Central memory CD8-positive, alpha-beta T cell (primary cell): ENCODE results near the gene SH2D6.
"Not testable (repeated sequence)": the region's sequence is repeated elsewhere in the genome, so short reads cannot be mapped to it uniquely, and the experiment has no call there.

Experiments used
- ATAC-seq: fragments of 150-1000 bp; cut with Tn5 transposase; replicated peaks from 2 replicates; pipeline ENCODE4 v1.10.0; 2022; ENCODE audit warnings: mild to moderate bottlenecking, moderate FRiP score, moderate number of reproducible peaks; ENCODE audit not compliant: poor library complexity, severe bottlenecking; ENCODE audit errors: extremely low read depth
- DNase-seq, 2 donors: peaks; one replicate each; pipeline ENCODE4 v3.0.0; 2021; ENCODE audit warnings: low spot score in 2 of 2
- H3K27ac Mint-ChIP-seq: one replicate; pipeline ENCODE4 v1.8.0; 2022; ENCODE audit warnings: low read depth, mild to moderate bottlenecking, moderate library complexity, mixed read lengths
- H3K27me3 Mint-ChIP-seq: one replicate; pipeline ENCODE4 v1.8.0; 2022; ENCODE audit warnings: mixed read lengths
- H3K36me3 Mint-ChIP-seq: one replicate; pipeline ENCODE4 v1.8.0; 2022; ENCODE audit warnings: mild to moderate bottlenecking, moderate library complexity, mixed read lengths; ENCODE audit not compliant: insufficient read depth
- H3K4me1 Mint-ChIP-seq: one replicate; pipeline ENCODE4 v1.8.0; 2022; ENCODE audit warnings: mixed read lengths
- H3K4me3 Mint-ChIP-seq: one replicate; pipeline ENCODE4 v1.8.0; 2022; ENCODE audit warnings: mild to moderate bottlenecking, moderate library complexity, mixed read lengths
- H3K9me3 Mint-ChIP-seq: one replicate; pipeline ENCODE4 v1.8.0; 2022; ENCODE audit warnings: mixed read lengths

The SH2D6 gene

DNA sequence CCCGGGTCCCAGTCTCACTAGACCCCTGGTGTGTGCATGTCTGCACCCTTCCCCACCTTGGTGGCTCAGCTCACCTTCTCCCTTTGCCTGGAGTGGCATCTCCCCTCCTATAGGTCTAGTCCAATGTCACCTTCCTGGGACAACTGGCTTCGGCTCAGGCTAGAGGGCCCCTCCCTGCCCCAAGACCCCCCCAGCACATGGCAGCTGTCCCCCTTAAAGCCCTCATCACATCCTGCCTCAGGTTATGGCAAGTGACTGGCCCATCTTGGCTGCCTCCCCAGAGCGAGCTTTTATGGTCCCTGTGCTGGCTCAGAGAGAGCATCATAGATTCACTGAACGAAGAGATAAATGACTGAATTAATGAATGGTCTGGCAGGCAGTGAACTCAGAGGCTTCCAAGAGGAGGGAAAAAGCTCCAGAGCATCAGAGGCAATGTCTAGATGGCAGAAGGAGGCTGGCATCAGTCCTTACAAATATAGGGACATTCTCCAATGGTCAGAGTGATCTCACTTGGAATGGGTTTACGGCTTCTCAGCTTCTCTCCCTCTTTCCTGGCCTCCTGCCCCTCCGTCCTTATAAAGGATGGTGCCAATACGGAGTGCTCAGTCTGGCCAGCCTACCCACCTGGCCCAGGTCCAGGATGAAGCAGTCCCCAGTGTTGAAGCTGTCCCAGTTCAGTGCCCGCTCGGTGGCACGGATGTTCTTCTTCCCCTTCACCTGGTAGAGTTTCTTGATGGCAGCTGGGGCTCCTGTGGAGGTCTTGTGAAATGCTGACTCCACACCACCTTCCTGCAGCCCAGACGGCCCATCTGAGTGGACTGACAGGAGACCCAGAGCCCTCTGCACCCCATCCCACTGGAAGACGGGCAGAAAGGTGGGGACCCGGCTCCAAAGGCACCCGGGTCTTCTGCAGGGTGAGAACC, 17.7 kb upstream of the SH2D6 start:
- ATAC-seq: no peak
- Mint-ChIP-seq H3K27ac (no peak overlapping the region), H3K4me1 (peaks cover 10% of the 10 kb centered on the region), H3K9me3 (peaks cover 12% of the 10 kb centered on the region), H3K36me3 (peaks cover 13% of the 10 kb centered on the region), H3K4me3 (no peak overlapping the region), H3K27me3 (no peaks in the 10 kb centered on the region)
- DNase-seq: no peak

DNA sequence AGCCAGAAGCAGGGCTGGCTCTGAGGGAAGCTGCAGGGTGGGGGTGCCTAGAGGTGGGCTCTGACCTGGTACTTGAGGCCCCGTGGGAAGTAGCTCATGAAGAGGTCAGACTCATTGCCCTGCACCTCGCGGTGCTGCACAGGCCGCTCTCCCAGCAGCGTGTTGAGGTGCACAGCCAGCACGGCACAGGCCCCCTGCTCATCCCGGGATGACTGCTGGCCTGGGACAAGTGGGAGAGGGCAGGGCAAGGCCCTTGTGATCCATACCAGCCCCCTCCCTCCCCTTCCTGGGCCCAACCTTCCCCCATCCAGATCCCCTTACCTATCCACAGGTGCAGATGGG, 17.1 kb upstream of the SH2D6 start:
- Mint-ChIP-seq H3K27ac (no peak overlapping the region), H3K27me3 (no peaks in the 10 kb centered on the region), H3K9me3 (peaks cover 12% of the 10 kb centered on the region), H3K4me1 (peaks cover 10% of the 10 kb centered on the region), H3K36me3 (peaks cover 14% of the 10 kb centered on the region), H3K4me3 (no peak overlapping the region)
- DNase-seq: no peak
- ATAC-seq: no peak

DNA sequence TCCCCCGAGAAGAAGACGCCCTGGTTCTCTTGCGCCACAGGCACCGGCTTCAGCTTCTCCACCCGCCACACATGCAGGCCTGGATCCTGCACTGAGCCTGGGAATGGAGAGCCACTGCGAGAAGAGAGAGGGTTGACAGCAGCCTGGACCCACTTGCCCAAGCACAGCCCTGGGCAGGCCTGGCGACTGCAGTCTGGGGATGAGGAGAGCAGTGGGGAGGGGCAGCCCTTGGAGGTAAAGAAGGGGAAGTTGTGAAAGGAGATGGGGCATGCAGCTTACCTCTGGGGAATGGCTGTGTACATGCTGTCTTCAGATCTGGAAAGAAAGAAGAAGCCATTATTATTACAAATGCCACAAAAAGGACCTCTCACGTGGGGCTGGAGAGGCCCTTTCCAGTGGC, 16.7 kb upstream of the SH2D6 start:
- Mint-ChIP-seq H3K4me3 (no peak overlapping the region), H3K9me3 (peaks cover 12% of the 10 kb centered on the region), H3K36me3 (peaks cover 14% of the 10 kb centered on the region), H3K4me1 (peaks cover 10% of the 10 kb centered on the region), H3K27ac (no peak overlapping the region), H3K27me3 (no peaks in the 10 kb centered on the region)
- DNase-seq (no peak), ATAC-seq (no peak)

DNA sequence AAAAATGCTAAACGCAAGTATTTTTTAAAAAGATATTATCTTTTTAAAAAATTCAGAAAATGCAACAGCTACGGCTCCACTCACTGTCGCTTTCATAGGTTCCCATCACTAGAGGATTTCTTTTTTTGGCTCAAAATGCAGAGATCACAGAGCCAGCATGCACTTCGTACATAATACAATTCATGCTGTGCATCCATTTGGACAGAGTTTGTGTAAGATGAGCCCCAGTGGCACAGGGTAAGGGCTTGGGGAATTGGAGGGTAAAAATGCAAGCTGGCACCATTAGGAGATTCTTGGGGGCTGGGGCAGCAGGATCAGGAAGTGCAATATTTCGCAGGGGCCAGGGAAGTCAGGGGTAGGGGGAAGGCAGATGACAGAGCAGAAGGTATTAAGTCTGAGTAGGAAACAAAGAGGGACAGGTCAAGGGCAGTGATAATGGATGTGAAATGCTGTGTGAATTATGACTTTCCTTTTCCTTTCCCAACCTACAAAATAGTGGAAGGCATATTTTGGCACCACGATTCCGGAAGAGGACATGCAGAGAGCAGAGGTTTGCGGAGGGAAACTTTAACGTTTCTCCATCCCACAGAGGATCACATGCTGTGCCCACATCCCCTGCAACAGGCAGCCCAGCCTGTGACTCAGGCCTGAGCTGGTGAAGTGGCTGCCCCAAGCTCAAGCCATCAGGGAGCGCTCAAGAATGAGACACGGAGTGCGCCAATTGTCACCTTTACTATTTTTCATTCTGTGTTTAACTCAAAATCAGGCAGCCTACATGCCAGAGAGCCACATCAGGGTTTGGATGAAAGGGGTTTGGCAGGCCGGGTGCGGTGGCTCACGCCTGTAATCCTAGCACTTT, 13.1 kb upstream of the SH2D6 start:
- H3K4me3 Mint-ChIP-seq: peak overlapping the region; percentile 22
- no peaks in the 10 kb centered on the region for H3K27me3 Mint-ChIP-seq
- H3K27ac Mint-ChIP-seq: no peak overlapping the region
- DNase-seq (peak in 1 of 2 donors; percentile 30), ATAC-seq (peak; percentile 64)
- H3K9me3 Mint-ChIP-seq: peaks cover 12% of the 10 kb centered on the region
- H3K4me1 Mint-ChIP-seq: peaks cover 37% of the 10 kb centered on the region
- peaks cover 14% of the 10 kb centered on the region for H3K36me3 Mint-ChIP-seq

DNA sequence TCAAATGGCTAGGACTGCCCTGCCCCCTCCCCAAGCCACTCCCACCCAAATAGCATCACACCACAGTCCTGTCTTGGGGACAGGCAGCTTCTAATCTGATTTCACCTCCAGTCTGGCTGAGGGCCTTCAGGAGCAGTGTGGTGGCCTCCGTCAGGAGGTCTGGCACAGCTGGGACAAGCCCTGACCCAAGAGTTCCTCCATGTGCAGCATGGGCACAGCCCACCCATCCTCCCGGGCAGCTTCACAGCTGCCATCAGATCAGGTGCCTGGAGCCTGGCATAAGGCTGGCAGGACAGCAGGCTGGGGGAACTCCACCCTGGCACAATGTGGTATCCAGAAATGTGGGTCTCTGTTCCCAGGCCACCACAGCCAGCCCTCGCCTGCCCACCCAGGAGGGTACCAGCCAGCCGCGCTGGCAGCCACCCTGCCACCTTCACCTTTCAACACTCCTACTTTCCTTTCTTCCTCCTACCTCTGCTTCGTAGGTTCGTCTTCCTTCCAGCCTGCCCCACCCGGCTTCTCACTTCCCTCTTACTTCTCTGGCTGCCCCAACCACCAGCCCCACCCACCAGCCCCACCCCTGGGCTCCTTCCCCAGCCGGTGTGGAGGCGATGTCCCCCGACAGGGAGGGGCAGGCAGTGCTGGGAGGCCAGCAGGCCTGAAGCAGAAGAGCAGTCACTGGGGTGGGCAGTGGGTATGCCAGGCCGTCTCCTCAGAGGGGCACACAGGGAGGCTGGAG, 8.5 kb upstream of the SH2D6 start, which contains the start of gene CAPG:
Gene CAPG, minus strand, starts transcription at position 522 of the 739 bp plus-strand sequence. CDS start 8,221 bp downstream, outside the sequence.
- Mint-ChIP-seq H3K36me3 (peaks cover 10% of the 10 kb centered on the region), H3K9me3 (peaks cover 5% of the 10 kb centered on the region), H3K4me3 (peak within 1 kb of the TSS; percentile 69), H3K27ac (peak within 1 kb of the TSS; percentile 55), H3K4me1 (peaks cover 46% of the 10 kb centered on the region), H3K27me3 (peaks cover 9% of the 10 kb centered on the region)
- DNase-seq (no peak), ATAC-seq (peak; percentile 12)

DNA sequence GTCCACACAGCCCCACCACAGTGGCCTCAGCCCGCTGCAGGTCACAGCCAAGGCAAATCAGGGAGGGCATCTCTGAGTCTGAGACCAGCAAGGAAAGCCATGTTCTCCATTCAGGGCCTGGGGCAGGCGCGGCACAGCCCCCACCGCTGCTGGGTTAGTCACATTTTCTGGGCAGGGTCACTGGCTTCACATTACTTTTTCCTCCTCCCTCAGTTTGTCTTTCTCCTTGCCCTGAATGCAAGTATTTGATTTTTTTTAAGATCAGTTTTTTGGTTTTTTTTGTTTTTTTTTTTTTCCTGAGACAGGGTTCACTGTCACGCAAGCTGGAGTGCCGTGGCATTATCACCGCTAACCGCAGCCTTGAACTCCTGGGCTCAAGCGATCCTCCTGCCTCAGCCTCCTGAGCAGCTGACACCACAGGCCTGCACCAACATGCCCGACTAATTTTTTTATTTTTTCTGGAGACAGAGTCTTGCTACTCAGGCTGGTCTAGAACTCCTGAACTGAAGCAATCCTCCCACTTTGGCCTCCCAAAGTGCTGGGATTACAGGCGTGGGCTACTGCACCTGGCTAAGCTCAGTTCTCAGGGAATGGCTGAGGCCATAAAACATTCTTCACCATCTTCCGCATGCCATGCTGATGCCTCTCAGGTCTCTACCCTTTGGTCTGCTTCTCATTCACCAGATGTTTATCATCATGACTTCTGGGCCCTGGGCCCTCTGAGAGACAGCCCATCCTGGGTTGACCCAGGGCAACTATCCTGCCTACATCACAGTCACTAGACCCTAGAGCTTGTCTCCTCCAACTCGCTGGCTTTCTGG, 7.7 kb upstream of the SH2D6 start:
- Mint-ChIP-seq H3K36me3 (peaks cover 4% of the 10 kb centered on the region), H3K4me3 (peak overlapping the region; percentile 69), H3K27ac (peak overlapping the region; percentile 55), H3K9me3 (no peaks in the 10 kb centered on the region), H3K4me1 (peaks cover 46% of the 10 kb centered on the region), H3K27me3 (peaks cover 9% of the 10 kb centered on the region)
- ATAC-seq (no peak), DNase-seq (no peak)

DNA sequence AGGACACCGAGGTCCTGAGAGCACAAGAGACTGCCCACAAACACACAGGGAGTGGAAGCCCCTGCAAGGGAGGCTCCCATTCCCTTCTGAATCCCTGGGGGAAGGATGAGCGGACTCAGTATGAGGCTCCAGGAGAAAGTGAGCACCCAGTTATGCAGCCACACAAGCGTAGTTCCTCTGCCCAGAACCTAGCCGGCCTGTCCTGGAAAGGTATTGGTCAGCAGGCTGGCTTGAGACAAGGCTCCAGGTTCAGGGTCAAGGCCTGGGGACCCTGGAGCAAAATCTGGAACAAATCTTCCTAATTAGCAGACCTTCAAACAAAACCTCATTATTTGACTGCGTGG, 7.1 kb upstream of the SH2D6 start:
- no peak for ATAC-seq
- H3K4me3 Mint-ChIP-seq: peak overlapping the region; percentile 69
- peaks cover 9% of the 10 kb centered on the region for H3K27me3 Mint-ChIP-seq

DNA sequence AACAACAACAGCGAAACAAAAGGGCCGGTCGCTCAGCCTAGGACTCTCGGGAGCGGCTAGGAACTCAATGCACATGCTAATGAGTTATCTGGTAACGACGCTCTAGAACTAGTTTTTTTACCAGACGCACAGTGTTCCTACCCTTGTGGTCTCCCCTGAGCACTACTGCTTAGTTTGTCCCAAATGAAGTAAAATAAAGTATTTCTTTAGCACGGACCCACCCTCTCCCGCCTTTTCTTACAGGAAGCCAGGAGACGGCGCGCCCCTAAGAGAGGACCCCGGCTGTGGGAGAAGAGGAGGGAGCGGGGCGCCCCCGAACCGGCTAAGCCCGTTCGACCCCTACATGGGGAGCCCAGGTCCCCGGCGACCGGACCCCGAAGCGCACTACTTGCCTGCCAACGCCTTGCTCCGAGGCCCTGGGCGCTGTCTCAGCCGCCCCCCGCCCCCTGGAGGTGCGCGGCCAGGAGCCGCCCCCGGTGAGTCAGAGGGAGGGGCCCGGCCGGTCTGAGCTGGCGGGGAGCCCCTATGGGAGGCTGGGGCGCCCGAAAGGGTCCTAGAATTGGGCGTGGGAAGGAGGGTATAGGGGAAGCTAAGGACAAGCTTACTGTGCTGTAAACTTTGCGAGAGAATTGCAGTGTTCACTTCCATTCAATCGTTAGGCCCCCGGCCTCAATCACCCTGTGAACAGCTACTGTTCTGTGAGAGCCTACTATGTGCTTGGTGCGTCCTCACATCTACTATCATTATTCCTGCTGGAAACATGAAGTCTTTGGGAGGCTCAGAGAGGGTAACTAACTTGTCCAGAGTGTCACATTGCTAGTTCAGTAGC, 4.7 kb upstream of the SH2D6 start:
- ATAC-seq: no peak
- peaks cover 4% of the 10 kb centered on the region for H3K36me3 Mint-ChIP-seq
- no peaks in the 10 kb centered on the region for H3K9me3 Mint-ChIP-seq
- peaks cover 9% of the 10 kb centered on the region for H3K27me3 Mint-ChIP-seq
- peak overlapping the region; percentile 60 for H3K4me3 Mint-ChIP-seq
- H3K4me1 Mint-ChIP-seq: peaks cover 36% of the 10 kb centered on the region
- no peak overlapping the region for H3K27ac Mint-ChIP-seq
- no peak for DNase-seq

More for the DNA sequence above, 7.1 kb upstream of the SH2D6 start:
- Mint-ChIP-seq H3K27ac (peak overlapping the region; percentile 55), H3K9me3 (no peaks in the 10 kb centered on the region), H3K4me1 (peaks cover 47% of the 10 kb centered on the region), H3K36me3 (peaks cover 4% of the 10 kb centered on the region)
- DNase-seq: no peak

DNA sequence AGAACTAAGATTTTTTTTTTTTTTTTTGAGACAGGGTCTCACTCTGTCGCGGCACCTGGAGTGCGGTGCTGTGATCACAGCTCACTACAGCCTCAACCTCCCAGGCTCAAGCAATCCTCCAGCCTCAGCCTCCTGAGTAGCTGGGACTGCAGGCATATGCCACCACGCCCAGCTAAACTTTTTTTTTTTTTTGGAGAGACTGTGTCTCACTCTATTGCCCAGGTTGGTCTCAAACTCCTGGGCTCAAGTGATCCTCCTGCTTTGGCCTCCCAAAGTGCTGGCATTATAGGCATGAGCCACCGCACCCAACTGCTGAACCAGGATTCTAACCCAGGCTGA, 4.1 kb upstream of the SH2D6 start:
- not testable (repeated sequence) for H3K27me3 Mint-ChIP-seq, H3K36me3 Mint-ChIP-seq, H3K9me3 Mint-ChIP-seq, H3K4me3 Mint-ChIP-seq, H3K27ac Mint-ChIP-seq, DNase-seq, ATAC-seq
- H3K4me1 Mint-ChIP-seq: peaks cover 36% of the 10 kb centered on the region

DNA sequence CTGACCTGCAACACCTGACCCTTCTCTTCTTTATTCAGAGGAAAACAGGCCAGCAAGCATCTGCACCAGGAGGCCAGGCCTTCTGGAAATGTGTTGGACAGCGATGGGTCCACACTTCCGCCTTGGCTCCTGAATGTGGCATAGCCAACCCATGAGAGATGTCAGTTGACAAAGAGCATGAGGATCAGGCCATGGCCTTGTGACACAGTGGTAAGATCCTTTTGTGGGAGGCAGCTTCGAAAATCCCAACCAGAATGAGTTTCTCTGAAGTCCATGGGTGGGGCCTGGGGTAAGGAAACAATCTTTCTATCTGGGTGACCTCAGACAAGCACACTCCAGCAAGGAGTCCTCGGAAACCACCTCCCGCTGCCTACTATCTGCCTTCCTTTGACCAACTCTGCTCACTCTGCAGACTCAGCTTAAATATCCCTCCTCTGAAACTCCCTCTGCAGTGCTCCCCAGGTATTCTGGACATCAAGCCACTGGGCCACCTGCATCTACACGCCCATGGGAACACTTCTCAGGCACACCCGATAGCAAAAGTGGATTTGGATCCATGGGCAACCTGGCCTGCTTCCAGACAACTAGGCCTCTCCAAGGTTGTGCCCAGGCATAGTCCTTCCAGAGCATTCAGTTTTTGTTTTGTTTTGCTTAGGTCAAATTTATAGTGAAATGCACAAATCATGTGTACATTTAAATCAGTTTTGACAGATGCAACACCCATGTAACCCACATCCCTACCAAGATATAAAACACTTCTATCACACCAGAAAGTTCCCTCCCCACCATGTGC, 3.6 kb upstream of the SH2D6 start:
- no peak overlapping the region for H3K4me3 Mint-ChIP-seq
- H3K36me3 Mint-ChIP-seq: peaks cover 5% of the 10 kb centered on the region
- ATAC-seq: no peak
- peaks cover 9% of the 10 kb centered on the region for H3K27me3 Mint-ChIP-seq
- DNase-seq: no peak
- H3K27ac Mint-ChIP-seq: no peak overlapping the region
- no peaks in the 10 kb centered on the region for H3K9me3 Mint-ChIP-seq
- peaks cover 32% of the 10 kb centered on the region for H3K4me1 Mint-ChIP-seq
